HUES6 (cell line): Measurements from ENCODE around the gene MEIS3.
A peak's percentile ranks its signal among the peaks of the same experiment; 100 is the strongest.
"Not testable (repeated sequence)": the region's sequence is repeated elsewhere in the genome, so short reads cannot be mapped to it uniquely, and the experiment has no call there.

Source experiments
- H3K27ac ChIP-seq: 2 replicates; pipeline ENCODE4 v1.7.0; 2013; ENCODE audit warnings: low read depth, mild to moderate bottlenecking, low read length, inconsistent platforms
- H3K27me3 ChIP-seq: 2 replicates; pipeline ENCODE4 v1.6.1; 2013; ENCODE audit warnings: low read length; ENCODE audit not compliant: control insufficient read depth, insufficient read depth
- H3K36me3 ChIP-seq: 2 replicates; pipeline ENCODE4 v1.6.1; 2013; ENCODE audit warnings: low read length; ENCODE audit not compliant: control insufficient read depth, insufficient read depth
- H3K4me1 ChIP-seq: 2 replicates; pipeline ENCODE4 v1.6.1; 2013; ENCODE audit warnings: low read length; ENCODE audit not compliant: control insufficient read depth, insufficient read depth
- H3K4me3 ChIP-seq: 2 replicates; pipeline ENCODE4 v1.5.1; 2013; ENCODE audit warnings: low read depth, low read length
- H3K9ac ChIP-seq: one replicate; pipeline ENCODE4 v1.6.1; 2013; ENCODE audit warnings: mild to moderate bottlenecking, low read length
- H3K9me3 ChIP-seq: 2 replicates; pipeline ENCODE4 v1.6.1; 2013; ENCODE audit warnings: low read depth, low read length; ENCODE audit not compliant: control insufficient read depth, insufficient read depth

MEIS3 gene

DNA sequence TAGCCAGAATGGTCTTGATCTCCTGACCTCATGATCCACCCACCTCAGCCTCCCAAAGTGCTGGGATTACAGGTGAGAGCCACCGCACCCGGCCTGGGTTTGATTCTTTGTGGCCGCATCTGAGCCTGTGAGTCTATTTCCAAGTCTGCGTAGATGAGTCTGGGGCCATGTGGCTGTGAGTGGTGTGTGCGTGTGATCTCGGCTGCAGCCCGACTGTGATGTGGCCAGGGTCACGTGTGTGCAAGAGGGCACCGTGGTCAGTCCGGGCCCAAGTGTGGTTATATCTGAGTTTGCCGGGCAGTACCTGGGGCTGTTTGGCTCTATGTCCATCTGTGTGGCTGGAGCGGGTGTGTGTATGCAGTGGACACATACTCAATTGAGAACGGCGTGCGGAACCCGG, 5.4 kb downstream of the MEIS3 start:
- H3K4me1 ChIP-seq: peaks cover 15% of the 10 kb centered on the region
- peaks cover 26% of the 10 kb centered on the region for H3K27me3 ChIP-seq
- H3K9me3 ChIP-seq: no peaks in the 10 kb centered on the region
- H3K27ac ChIP-seq: no peak overlapping the region
- peaks cover 25% of the 10 kb centered on the region for H3K36me3 ChIP-seq
- H3K9ac ChIP-seq: no peak overlapping the region
- H3K4me3 ChIP-seq: no peak overlapping the region

DNA sequence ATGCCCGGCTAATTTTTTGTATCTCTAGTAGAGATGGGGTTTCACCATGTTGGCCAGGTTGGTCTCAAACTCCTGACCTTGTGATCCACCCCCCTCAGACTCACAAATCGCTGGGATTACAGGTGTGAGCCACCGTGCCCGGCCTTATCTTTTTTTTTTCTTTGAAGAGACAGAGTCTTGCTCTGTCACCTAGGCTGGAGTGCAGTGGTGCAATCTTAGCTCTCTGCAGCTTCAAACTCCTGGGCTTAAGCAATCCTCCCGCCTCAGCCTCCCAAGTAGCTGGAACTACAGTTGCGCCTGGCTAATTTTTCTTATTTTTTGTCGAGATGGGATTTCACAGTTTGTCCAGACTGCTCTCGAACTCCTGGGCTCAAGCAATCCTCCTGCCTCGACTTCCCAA, 7.6 kb downstream of the MEIS3 start:
- H3K9me3 ChIP-seq, H3K27ac ChIP-seq, H3K9ac ChIP-seq, H3K27me3 ChIP-seq, H3K4me3 ChIP-seq, H3K4me1 ChIP-seq: not testable (repeated sequence)
- H3K36me3 ChIP-seq: peaks cover 32% of the 10 kb centered on the region

DNA sequence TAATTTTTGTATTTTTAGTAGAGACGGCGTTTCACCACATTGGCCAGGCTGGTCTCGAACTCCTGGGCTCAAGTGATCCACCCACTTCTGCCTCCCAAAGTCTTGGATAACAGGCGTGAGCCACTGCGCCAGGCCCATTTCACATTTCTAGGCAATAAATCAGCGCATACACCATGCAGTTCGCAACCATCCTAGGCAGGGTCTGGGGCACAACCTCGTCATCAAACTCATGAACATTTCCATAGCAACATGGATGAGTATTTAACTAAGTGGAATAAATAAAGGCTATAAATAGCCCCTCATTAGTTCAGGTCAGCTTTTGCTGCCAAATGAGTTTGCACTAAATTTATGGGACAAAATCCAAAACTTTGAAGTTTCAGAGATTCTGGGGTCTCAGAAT, 8.2 kb downstream of the MEIS3 start:
- Histone ChIP-seq H3K27ac (no peak overlapping the region), H3K27me3 (peaks cover 1% of the 10 kb centered on the region; the same call in 1 of the 2 replicates), H3K9ac (no peak overlapping the region), H3K36me3 (peaks cover 34% of the 10 kb centered on the region), H3K9me3 (no peaks in the 10 kb centered on the region), H3K4me3 (no peak overlapping the region), H3K4me1 (no peaks in the 10 kb centered on the region)

GRCh38 chr19:47408156-47408938, 11.0 kb downstream of the MEIS3 start:
- Histone ChIP-seq H3K27ac (no peak overlapping the region), H3K36me3 (peaks cover 23% of the 10 kb centered on the region; the same call in 1 of the 2 replicates)

GRCh38 chr19:47407417-47407774, 11.9 kb downstream of the MEIS3 start:
- Histone ChIP-seq H3K27ac (no peak overlapping the region), H3K4me1 (no peaks in the 10 kb centered on the region), H3K4me3 (peak overlapping the region; percentile 56), H3K9ac (no peak overlapping the region), H3K36me3 (peaks cover 17% of the 10 kb centered on the region; the same call in 1 of the 2 replicates), H3K27me3 (no peaks in the 10 kb centered on the region), H3K9me3 (no peaks in the 10 kb centered on the region)

More at GRCh38 chr19:47408156-47408938, 11.0 kb downstream of the MEIS3 start:
- Histone ChIP-seq H3K4me1 (no peaks in the 10 kb centered on the region), H3K9ac (no peak overlapping the region), H3K4me3 (no peak overlapping the region), H3K27me3 (no peaks in the 10 kb centered on the region), H3K9me3 (no peaks in the 10 kb centered on the region)

DNA sequence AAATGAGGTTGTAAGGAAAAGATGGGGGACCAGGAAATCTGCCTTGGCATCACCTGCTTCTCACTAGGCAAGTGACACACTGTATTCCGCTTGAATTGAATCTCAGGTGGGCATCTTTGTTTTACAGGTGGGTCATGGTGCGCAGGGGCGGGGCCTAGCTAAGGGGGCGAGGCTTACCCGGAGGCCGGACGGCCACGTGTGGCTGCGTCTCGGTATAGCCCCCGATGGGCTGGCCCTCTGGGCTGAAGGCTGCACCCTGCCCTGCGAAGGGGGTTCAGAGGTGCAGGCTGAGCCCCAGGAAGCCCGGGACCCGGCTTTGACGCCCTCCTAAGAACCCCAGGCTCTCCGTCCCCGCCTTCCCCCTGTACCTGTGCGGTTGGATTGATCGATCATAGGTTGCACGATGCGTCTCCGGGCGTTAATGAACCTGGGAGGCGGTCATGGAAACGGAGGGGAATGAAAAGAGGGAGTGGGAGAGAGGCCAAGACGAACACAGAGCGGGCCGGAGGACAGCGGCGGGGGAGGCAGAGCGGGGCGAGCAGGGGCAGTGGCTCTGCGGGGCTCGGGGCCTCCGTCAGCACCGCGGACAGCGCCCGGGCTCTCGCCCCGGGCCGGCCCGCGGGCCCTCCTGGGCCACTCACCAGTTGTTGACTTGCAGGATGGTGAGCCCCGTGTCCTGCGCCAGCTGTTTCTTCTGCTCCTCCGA, 12.5 kb downstream of the MEIS3 start:
- Histone ChIP-seq H3K27me3 (no peaks in the 10 kb centered on the region), H3K9me3 (no peaks in the 10 kb centered on the region), H3K4me3 (peak overlapping the region; percentile 56), H3K9ac (no peak overlapping the region), H3K4me1 (no peaks in the 10 kb centered on the region), H3K36me3 (peaks cover 17% of the 10 kb centered on the region; the same call in 1 of the 2 replicates), H3K27ac (no peak overlapping the region)

DNA sequence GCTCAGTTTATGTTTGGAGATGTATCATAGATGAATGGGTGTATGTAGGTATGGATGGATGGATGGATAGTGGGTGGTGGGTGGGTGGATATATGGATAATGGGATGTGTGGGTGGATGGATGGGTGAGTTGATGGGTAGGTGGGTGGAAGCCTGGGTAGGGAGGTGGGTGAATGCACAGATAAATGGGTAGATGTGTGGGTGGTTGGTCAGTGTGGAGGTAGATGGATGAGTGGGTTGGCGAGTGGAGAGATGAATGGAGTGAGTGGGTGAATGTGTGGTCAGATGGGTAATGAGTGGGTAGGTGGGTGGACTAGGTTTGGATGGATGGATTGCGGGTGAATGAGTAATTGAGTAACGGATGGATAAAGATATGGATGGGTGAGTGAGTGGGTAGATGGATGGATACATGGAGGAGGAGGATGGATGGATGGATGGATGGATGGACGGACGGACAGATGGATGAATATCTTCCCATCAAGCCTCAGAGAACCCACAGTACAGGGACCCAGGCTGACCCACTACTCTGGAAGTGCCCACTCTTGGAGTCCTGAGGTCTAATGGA, 13.4 kb downstream of the MEIS3 start:
- peaks cover 17% of the 10 kb centered on the region; the same call in 1 of the 2 replicates for H3K36me3 ChIP-seq
- H3K4me1 ChIP-seq: no peaks in the 10 kb centered on the region
- H3K9me3 ChIP-seq: no peaks in the 10 kb centered on the region
- no peaks in the 10 kb centered on the region for H3K27me3 ChIP-seq
- H3K9ac ChIP-seq: no peak overlapping the region
- H3K4me3 ChIP-seq: no peak overlapping the region
- no peak overlapping the region for H3K27ac ChIP-seq

DNA sequence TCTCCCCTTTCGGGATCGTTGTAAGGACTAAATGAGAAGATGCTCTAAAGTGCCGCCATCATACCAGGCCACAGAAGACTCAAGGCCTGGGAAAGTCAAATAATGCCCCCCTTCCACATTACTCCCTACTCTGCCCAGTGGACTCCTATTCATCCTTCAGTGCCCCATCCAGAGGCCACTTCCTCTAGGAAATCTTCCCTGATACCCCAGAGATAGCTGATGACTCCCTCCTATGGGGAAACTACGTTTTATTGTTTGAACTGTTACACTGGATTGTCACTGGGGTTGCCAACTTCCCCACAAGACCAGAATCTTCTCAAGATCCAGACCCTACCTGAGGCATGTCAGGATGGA, 14.2 kb downstream of the MEIS3 start:
- no peaks in the 10 kb centered on the region for H3K4me1 ChIP-seq
- no peak overlapping the region for H3K27ac ChIP-seq
- no peak overlapping the region for H3K4me3 ChIP-seq
- peaks cover 17% of the 10 kb centered on the region; the same call in 1 of the 2 replicates for H3K36me3 ChIP-seq
- no peaks in the 10 kb centered on the region for H3K9me3 ChIP-seq
- no peak overlapping the region for H3K9ac ChIP-seq
- H3K27me3 ChIP-seq: no peaks in the 10 kb centered on the region

- H3K27me3 ChIP-seq: no peaks in the 10 kb centered on the region
Measured at GRCh38 chr19:47404334-47405196, 14.8 kb downstream of the MEIS3 start.

DNA sequence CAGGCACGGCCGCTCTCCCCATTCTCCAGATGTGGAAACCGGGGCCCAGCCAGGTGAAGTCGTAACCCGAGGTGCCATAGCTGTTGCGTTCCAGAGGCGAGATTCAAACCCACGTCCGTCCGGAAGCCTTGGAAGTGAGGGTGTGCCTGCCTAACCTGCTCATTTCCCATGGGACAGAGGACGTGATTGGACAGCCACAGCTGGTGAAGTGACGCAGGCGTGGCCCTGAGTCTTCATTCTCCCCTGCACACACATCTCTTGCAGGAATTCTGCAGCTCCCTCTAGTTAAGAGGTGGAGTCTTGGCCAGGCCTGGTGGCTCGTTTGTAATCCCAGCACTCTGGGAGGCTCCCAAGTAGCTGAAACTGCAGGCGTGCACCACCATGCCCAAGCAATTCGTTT, 16.8 kb downstream of the MEIS3 start:
- Histone ChIP-seq H3K36me3 (peaks cover 15% of the 10 kb centered on the region; the same call in 1 of the 2 replicates), H3K4me1 (peaks cover 15% of the 10 kb centered on the region), H3K27me3 (no peaks in the 10 kb centered on the region), H3K9ac (no peak overlapping the region), H3K9me3 (no peaks in the 10 kb centered on the region), H3K27ac (no peak overlapping the region), H3K4me3 (no peak overlapping the region)

More at GRCh38 chr19:47404334-47405196, 14.8 kb downstream of the MEIS3 start:
- Histone ChIP-seq H3K4me1 (peaks cover under 1% of the 10 kb centered on the region; the same call in 1 of the 2 replicates), H3K4me3 (no peak overlapping the region), H3K27ac (no peak overlapping the region), H3K36me3 (peaks cover 17% of the 10 kb centered on the region; the same call in 1 of the 2 replicates), H3K9me3 (no peaks in the 10 kb centered on the region), H3K9ac (no peak overlapping the region)
